ENCODE data around the gene CHST5.
"Not testable (repeated sequence)": the region's sequence is repeated elsewhere in the genome, so short reads cannot be mapped to it uniquely, and the experiment has no call there.

CHST5 gene

GRCh38 chr16:75514296-75514695, 21.6 kb downstream of the CHST5 start:
- no peak for DNase-seq (ENCODE audit: low read depth in 3 of 3, low spot score in 1 of 3)

GRCh38 chr16:75506574-75506973, 29.3 kb downstream of the CHST5 start:
- DNase-seq (ENCODE audit: low read depth in 3 of 3, low spot score in 1 of 3), result no peak

GRCh38 chr16:75506107-75506506, 29.8 kb downstream of the CHST5 start:
- no peak for DNase-seq (ENCODE audit: low read depth in 3 of 3, low spot score in 1 of 3)

GRCh38 chr16:75503801-75504200, 32.1 kb downstream of the CHST5 start:
- no peak for DNase-seq (ENCODE audit: low read depth in 3 of 3, low spot score in 1 of 3)

- DNase-seq (ENCODE audit: low read depth in 3 of 3, low spot score in 1 of 3), result no peak
Measured at GRCh38 chr16:75502916-75503605, 32.8 kb downstream of the CHST5 start.

- DNase-seq (ENCODE audit: low read depth in 3 of 3, low spot score in 1 of 3), result not testable (repeated sequence)
Measured at GRCh38 chr16:75501820-75502219, 34.1 kb downstream of the CHST5 start.

- no peak for DNase-seq (ENCODE audit: low read depth in 3 of 3, low spot score in 1 of 3)
Measured at GRCh38 chr16:75501359-75501758, 34.5 kb downstream of the CHST5 start.

GRCh38 chr16:75498605-75499322, 37.1 kb downstream of the CHST5 start:
- not testable (repeated sequence) for DNase-seq (ENCODE audit: low read depth in 3 of 3, low spot score in 1 of 3)

- no peak for DNase-seq (ENCODE audit: low read depth in 3 of 3, low spot score in 1 of 3)
Measured at GRCh38 chr16:75497558-75497957, 38.4 kb downstream of the CHST5 start.

- DNase-seq (ENCODE audit: low read depth in 3 of 3, low spot score in 1 of 3), result peak in 1 of 3 donors; percentile 8
Measured at GRCh38 chr16:75495076-75495674, 40.7 kb downstream of the CHST5 start, which contains the start of gene CHST6. CHST6 (minus strand) TSS chr16:75495441; CDS start chr16:75479828, 15,613 bp downstream.

- no peak for DNase-seq (ENCODE audit: low read depth in 3 of 3, low spot score in 1 of 3)
Measured at GRCh38 chr16:75494661-75495075, 41.2 kb downstream of the CHST5 start.

GRCh38 chr16:75494184-75494583, 41.7 kb downstream of the CHST5 start:
- DNase-seq (ENCODE audit: low read depth in 3 of 3, low spot score in 1 of 3), result no peak

GRCh38 chr16:75491876-75492275, 44.0 kb downstream of the CHST5 start:
- DNase-seq (ENCODE audit: low read depth in 3 of 3, low spot score in 1 of 3), result no peak

- no peak for DNase-seq (ENCODE audit: low read depth in 3 of 3, low spot score in 1 of 3)
Measured at GRCh38 chr16:75488322-75488721, 47.6 kb downstream of the CHST5 start.

- no peak for DNase-seq (ENCODE audit: low read depth in 3 of 3, low spot score in 1 of 3)
Measured at GRCh38 chr16:75486676-75487313, 49.1 kb downstream of the CHST5 start.

GRCh38 chr16:75486014-75486675, 49.8 kb downstream of the CHST5 start:
- DNase-seq (ENCODE audit: low read depth in 3 of 3, low spot score in 1 of 3), result no peak

GRCh38 chr16:75485230-75486013, 50.5 kb downstream of the CHST5 start:
- no peak for DNase-seq (ENCODE audit: low read depth in 3 of 3, low spot score in 1 of 3)

GRCh38 chr16:75483222-75483621, 52.7 kb downstream of the CHST5 start:
- no peak for DNase-seq (ENCODE audit: low read depth in 3 of 3, low spot score in 1 of 3)

- no peak for DNase-seq (ENCODE audit: low read depth in 3 of 3, low spot score in 1 of 3)
Measured at GRCh38 chr16:75482434-75483205, 53.3 kb downstream of the CHST5 start.

- no peak for DNase-seq (ENCODE audit: low read depth in 3 of 3, low spot score in 1 of 3)
Measured at GRCh38 chr16:75481475-75481874, 54.4 kb downstream of the CHST5 start.
